Dermis microvascular lymphatic vessel endothelial cell (primary cell): ENCODE data around the gene TRPM4. TPM values are rescaled to one million over a fixed set of nuclear protein-coding genes. Genes with fewer than 3 reads are reported as not detected.
A peak's percentile ranks its signal among the peaks of the same experiment; 100 is the strongest.
"Not testable (repeated sequence)": the region's sequence is repeated elsewhere in the genome, so short reads cannot be mapped to it uniquely, and the experiment has no call there.

Experiments
- DNase-seq, 2 donors: peaks; one replicate each; pipeline versions ENCODE4 v3.0.0 to v3.0.0-alpha.2; 2010; ENCODE audit warnings: low read depth in 2 of 2
- total RNA-seq: library from RNA; depleted of rRNA; stranded (reverse); fragments of >200 nt; gene quantifications from 2 replicates; pipeline ENCODE4 v1.2.1, GENCODE V29; 2014

The TRPM4 gene
- 10.8 and 18.2 TPM in 2 replicates for total RNA-seq

GRCh38 chr19:49157445-49158224, at the start of gene TRPM4:
TRPM4 (plus strand) TSS chr19:49157792; CDS start chr19:49157867, 75 bp downstream.
- DNase-seq, result peak in 1 of 2 donors; percentile 72

GRCh38 chr19:49109051-49109450, 48.5 kb upstream of the TRPM4 start:
- DNase-seq, result no peak

GRCh38 chr19:49109569-49110233, 47.9 kb upstream of the TRPM4 start:
- DNase-seq, result no peak

- no peak for DNase-seq
These were observed 47.0 kb upstream of the TRPM4 start for GRCh38 chr19:49110567-49110966.

- DNase-seq, result no peak
These were observed 46.2 kb upstream of the TRPM4 start for GRCh38 chr19:49111218-49111998.

GRCh38 chr19:49113762-49114629, 43.6 kb upstream of the TRPM4 start, which contains the start of gene LIN7B:
LIN7B (plus strand) TSS chr19:49114370; CDS start chr19:49114405, 35 bp downstream.
- peak; percentile 28 to 75 for DNase-seq

- DNase-seq, result peak in 1 of 2 donors; percentile 33
These were observed 42.8 kb upstream of the TRPM4 start for GRCh38 chr19:49114630-49115363.

- DNase-seq, result no peak
These were observed 41.0 kb upstream of the TRPM4 start for GRCh38 chr19:49116544-49116943.

GRCh38 chr19:49117677-49118564, 39.7 kb upstream of the TRPM4 start:
- DNase-seq, result no peak

GRCh38 chr19:49118565-49119410, 38.8 kb upstream of the TRPM4 start, which contains the start of gene C19orf73:
C19orf73 (minus strand) TSS chr19:49119143; CDS start chr19:49119022, 121 bp downstream.
- DNase-seq, result peak; percentile 81 to 95

- DNase-seq, result peak; percentile 33 to 72
These were observed 37.9 kb upstream of the TRPM4 start, which contains the start of gene PPFIA3 for GRCh38 chr19:49119411-49120324. PPFIA3 (plus strand) TSS chr19:49119544; CDS start chr19:49127874, 8,330 bp downstream.

- no peak for DNase-seq
These were observed 37.3 kb upstream of the TRPM4 start for GRCh38 chr19:49120325-49120683.

GRCh38 chr19:49120868-49121267, 36.7 kb upstream of the TRPM4 start:
- DNase-seq, result no peak

- not testable (repeated sequence) for DNase-seq
These were observed 35.8 kb upstream of the TRPM4 start for GRCh38 chr19:49121841-49122240.

- not testable (repeated sequence) for DNase-seq
These were observed 34.3 kb upstream of the TRPM4 start for GRCh38 chr19:49123285-49123684.

GRCh38 chr19:49125025-49125731, 32.4 kb upstream of the TRPM4 start:
- DNase-seq, result no peak
